ENCODE data around the gene PROK1. TPM values are rescaled to one million over a fixed set of nuclear protein-coding genes. Genes with fewer than 3 reads are reported as not detected.

PROK1 gene
- polyA plus RNA-seq, 1 experiment, result not detected

Other genes with a start within 250 kb of the PROK1 start
- gene KCNC4, start 240.8 kb upstream of the PROK1 start, polyA plus RNA-seq (2011; rRNA removed), result 0.36 and 0.63 TPM in 2 replicates
- 8.9 and 9.6 TPM in 2 replicates for gene RBM15, start 111.8 kb upstream of the PROK1 start, polyA plus RNA-seq (2011; rRNA removed)
- 77.2 and 98.8 TPM in 2 replicates for gene SLC16A4, start 60.1 kb upstream of the PROK1 start, polyA plus RNA-seq (2011; rRNA removed)
- 288 and 300 TPM in 2 replicates for gene LAMTOR5, start 43.5 kb upstream of the PROK1 start, polyA plus RNA-seq (2011; rRNA removed)
- gene KCNA10, start 68.0 kb downstream of the PROK1 start, polyA plus RNA-seq (2011; rRNA removed), result not detected in 2 replicates
- gene KCNA2, start 155.2 kb downstream of the PROK1 start, polyA plus RNA-seq (2011; rRNA removed), result not detected in 2 replicates
- gene KCNA3, start 223.8 kb downstream of the PROK1 start, polyA plus RNA-seq (2011; rRNA removed), result 0.12 and 0.16 TPM in 2 replicates

Data from AG04450 (cell line).